ENCODE measurements around the gene UBASH3A.

The UBASH3A gene

DNA sequence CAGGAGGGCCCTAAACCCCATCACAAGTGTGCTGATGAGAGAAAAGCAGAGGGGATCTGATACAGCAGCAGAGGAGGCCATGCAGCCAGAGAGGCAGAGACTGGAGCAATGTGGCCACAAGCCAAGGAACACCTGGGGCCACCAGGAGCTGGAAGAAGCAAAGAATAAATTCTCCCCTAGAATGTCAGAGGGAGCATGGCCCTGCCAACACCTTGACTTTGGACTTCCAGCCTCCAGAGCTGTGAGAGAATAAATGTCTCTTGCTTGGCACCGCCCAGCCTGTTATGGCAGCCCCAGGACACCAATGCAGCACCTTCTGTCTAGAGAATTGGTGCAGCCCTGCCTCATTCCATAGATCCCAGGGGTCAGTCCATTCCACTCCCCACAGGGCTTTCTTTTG, 25.3 kb downstream of the UBASH3A start:
- Histone ChIP-seq H3K36me3 (ENCODE audit: control insufficient read depth in 4 of 4, insufficient read depth in 4 of 4, low read length in 3 of 4) (no peaks in the 10 kb centered on the region), H3K4me1 (ENCODE audit: control extremely low read depth in 1 of 4, control insufficient read depth in 4 of 4, insufficient read depth in 4 of 4, low read length in 3 of 4) (peaks cover 20 to 31% (median 23%) of the 10 kb centered on the region in 4 experiments)
- POLR2A ChIA-PET = interaction anchor here (0.7 kb wide), 1 partner anchor 13 kb away, joined by 3 read pairs; no protein-coding TSS in a partner anchor

GRCh38 chr21:42429856-42430255, 26.2 kb downstream of the UBASH3A start:
- Histone ChIP-seq H3K9me3 (ENCODE audit: control extremely low read depth in 1 of 5, control insufficient read depth in 4 of 5, insufficient read depth in 2 of 5, low read depth in 1 of 5, low read length in 4 of 5) (peaks cover 0 to 11% (median 8%) of the 10 kb centered on the region in 5 experiments), H3K4me3 (ENCODE audit: control insufficient read depth in 1 of 7, extremely low read depth in 1 of 7, insufficient read depth in 4 of 7, low read depth in 2 of 7, low read length in 6 of 7) (no peak overlapping the region), H3K4me1 (ENCODE audit: control extremely low read depth in 1 of 4, control insufficient read depth in 4 of 4, insufficient read depth in 4 of 4, low read length in 3 of 4) (peaks cover 12 to 22% (median 15%) of the 10 kb centered on the region in 4 experiments), H3K36me3 (ENCODE audit: control insufficient read depth in 4 of 4, insufficient read depth in 4 of 4, low read length in 3 of 4) (no peaks in the 10 kb centered on the region), H3K27me3 (replicated peaks in 2 of 5; ENCODE audit: control insufficient read depth in 4 of 5, insufficient read depth in 5 of 5, low read length in 4 of 5) (peaks cover 0 to 18% (median 0%) of the 10 kb centered on the region in 5 experiments), H3K27ac (ENCODE audit: insufficient read depth in 1 of 2, low read depth in 1 of 2, low read length in 2 of 2, poor library complexity in 1 of 2, severe bottlenecking in 2 of 2) (no peak overlapping the region)
- no peak for DNase-seq
- ChIA-PET CTCF (interaction anchor here (0.9 to 1.6 kb wide), 4 partner anchors 16 to 160 kb away, joined by 3 read pairs; no protein-coding TSS in a partner anchor), POLR2A (interaction anchor here (0.7 kb wide), 1 partner anchor 12 kb away, joined by 3 read pairs; no protein-coding TSS in a partner anchor)
- 80% methylated on average over 9 of the region's 9 CpGs for WGBS (ENCODE audit: insufficient coverage)

More for the DNA sequence above, 25.3 kb downstream of the UBASH3A start:
- 100% methylated on average over 1 of the region's 1 CpG for WGBS (ENCODE audit: insufficient coverage)
- DNase-seq = no peak
- Histone ChIP-seq H3K27me3 (replicated peaks in 2 of 5; ENCODE audit: control insufficient read depth in 4 of 5, insufficient read depth in 5 of 5, low read length in 4 of 5) (peaks cover 0 to 18% (median 0%) of the 10 kb centered on the region in 5 experiments), H3K4me3 (ENCODE audit: control insufficient read depth in 1 of 7, extremely low read depth in 1 of 7, insufficient read depth in 4 of 7, low read depth in 2 of 7, low read length in 6 of 7) (no peak overlapping the region), H3K27ac (ENCODE audit: insufficient read depth in 1 of 2, low read depth in 1 of 2, low read length in 2 of 2, poor library complexity in 1 of 2, severe bottlenecking in 2 of 2) (no peak overlapping the region), H3K9me3 (ENCODE audit: control extremely low read depth in 1 of 5, control insufficient read depth in 4 of 5, insufficient read depth in 2 of 5, low read depth in 1 of 5, low read length in 4 of 5) (peaks cover 0 to 11% (median 8%) of the 10 kb centered on the region in 5 experiments)
- CTCF ChIA-PET = interaction anchor here (0.7 to 3.1 kb wide), 5 partner anchors 17 to 159 kb away, joined by 3 to 11 read pairs (median 3); no protein-coding TSS in a partner anchor

DNA sequence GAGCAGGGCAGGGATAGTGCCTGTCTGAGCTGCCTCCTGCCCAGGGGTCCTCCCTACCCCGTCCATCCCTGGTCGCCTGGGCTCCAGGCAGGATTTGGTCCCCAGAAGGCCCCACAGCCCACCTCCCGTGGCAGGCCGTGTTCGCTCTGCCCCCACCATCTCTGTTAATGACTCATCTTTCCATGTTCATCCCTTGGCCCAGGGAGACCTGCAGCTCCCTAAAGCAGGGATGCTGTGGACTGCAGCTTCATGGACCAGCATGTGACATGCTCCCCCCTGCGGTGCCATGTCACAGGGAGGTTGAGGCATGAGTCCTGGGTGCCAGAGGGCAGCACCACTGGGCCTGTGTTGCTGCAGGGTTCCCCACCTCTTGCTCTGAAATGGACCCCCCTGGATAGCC, 26.8 kb downstream of the UBASH3A start:
- no peak for DNase-seq
- Histone ChIP-seq H3K4me1 (ENCODE audit: control extremely low read depth in 1 of 4, control insufficient read depth in 4 of 4, insufficient read depth in 4 of 4, low read length in 3 of 4) (peaks cover 6 to 16% (median 9%) of the 10 kb centered on the region in 4 experiments), H3K27me3 (replicated peaks in 2 of 5; ENCODE audit: control insufficient read depth in 4 of 5, insufficient read depth in 5 of 5, low read length in 4 of 5) (peaks cover 0 to 18% (median 0%) of the 10 kb centered on the region in 5 experiments), H3K27ac (ENCODE audit: insufficient read depth in 1 of 2, low read depth in 1 of 2, low read length in 2 of 2, poor library complexity in 1 of 2, severe bottlenecking in 2 of 2) (no peak overlapping the region), H3K36me3 (ENCODE audit: control insufficient read depth in 4 of 4, insufficient read depth in 4 of 4, low read length in 3 of 4) (no peaks in the 10 kb centered on the region), H3K4me3 (ENCODE audit: control insufficient read depth in 1 of 7, extremely low read depth in 1 of 7, insufficient read depth in 4 of 7, low read depth in 2 of 7, low read length in 6 of 7) (no peak overlapping the region), H3K9me3 (ENCODE audit: control extremely low read depth in 1 of 5, control insufficient read depth in 4 of 5, insufficient read depth in 2 of 5, low read depth in 1 of 5, low read length in 4 of 5) (peaks cover 0 to 11% (median 8%) of the 10 kb centered on the region in 5 experiments)
- 99% methylated on average over 6 of the region's 6 CpGs for WGBS (ENCODE audit: insufficient coverage)
- CTCF ChIA-PET = interaction anchor here (1.4 to 1.6 kb wide), 2 partner anchors 16 to 18 kb away, joined by 3 read pairs; no protein-coding TSS in a partner anchor
- POLR2A ChIA-PET = no interaction called here

DNA sequence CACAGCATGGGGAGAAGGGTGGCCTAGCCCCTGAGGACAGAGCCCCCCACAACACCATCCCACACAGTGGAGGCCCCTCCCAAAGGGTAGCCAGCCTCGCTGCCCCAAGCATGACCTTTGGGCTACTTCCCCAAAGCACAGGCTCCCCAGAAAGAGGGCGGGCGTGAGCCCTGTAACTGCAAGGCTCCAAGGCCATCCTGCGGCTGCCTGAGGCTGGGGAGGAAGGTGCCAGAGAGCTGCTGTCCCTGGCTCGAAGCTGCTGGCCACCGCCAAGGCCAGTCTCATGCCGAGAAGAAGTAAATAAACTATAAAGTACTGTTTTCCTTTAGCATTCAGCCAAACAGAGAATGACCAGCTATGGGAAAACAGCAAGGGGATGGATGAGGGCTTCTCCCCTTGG, 27.5 kb downstream of the UBASH3A start:
- Histone ChIP-seq H3K36me3 (ENCODE audit: control insufficient read depth in 4 of 4, insufficient read depth in 4 of 4, low read length in 3 of 4) (no peaks in the 10 kb centered on the region), H3K9me3 (ENCODE audit: control extremely low read depth in 1 of 5, control insufficient read depth in 4 of 5, insufficient read depth in 2 of 5, low read depth in 1 of 5, low read length in 4 of 5) (peaks cover 0 to 11% (median 8%) of the 10 kb centered on the region in 5 experiments), H3K4me1 (ENCODE audit: control extremely low read depth in 1 of 4, control insufficient read depth in 4 of 4, insufficient read depth in 4 of 4, low read length in 3 of 4) (peaks cover 0 to 9% (median 3%) of the 10 kb centered on the region in 4 experiments), H3K27ac (ENCODE audit: insufficient read depth in 1 of 2, low read depth in 1 of 2, low read length in 2 of 2, poor library complexity in 1 of 2, severe bottlenecking in 2 of 2) (no peak overlapping the region), H3K4me3 (ENCODE audit: control insufficient read depth in 1 of 7, extremely low read depth in 1 of 7, insufficient read depth in 4 of 7, low read depth in 2 of 7, low read length in 6 of 7) (no peak overlapping the region), H3K27me3 (replicated peaks in 2 of 5; ENCODE audit: control insufficient read depth in 4 of 5, insufficient read depth in 5 of 5, low read length in 4 of 5) (peaks cover 0 to 18% (median 0%) of the 10 kb centered on the region in 5 experiments)
- CTCF ChIA-PET = interaction anchor here (1.6 to 1.7 kb wide), 2 partner anchors 11 to 17 kb away, joined by 3 to 5 read pairs; no protein-coding TSS in a partner anchor
- POLR2A ChIA-PET = no interaction called here
- 93% methylated on average over 2 of the region's 7 CpGs for WGBS (ENCODE audit: insufficient coverage)
- DNase-seq = no peak

- DNase-seq = no peak
- ChIA-PET POLR2A (no interaction called here), CTCF (interaction anchor here (0.9 to 1.7 kb wide), 2 partner anchors 10 to 12 kb away, joined by 3 to 5 read pairs; no protein-coding TSS in a partner anchor)
- Histone ChIP-seq H3K4me1 (ENCODE audit: control extremely low read depth in 1 of 4, control insufficient read depth in 4 of 4, insufficient read depth in 4 of 4, low read length in 3 of 4) (no peaks in the 10 kb centered on the region), H3K27me3 (replicated peaks in 2 of 5; ENCODE audit: control insufficient read depth in 4 of 5, insufficient read depth in 5 of 5, low read length in 4 of 5) (peaks cover 0 to 10% (median 0%) of the 10 kb centered on the region in 5 experiments), H3K9me3 (ENCODE audit: control extremely low read depth in 1 of 5, control insufficient read depth in 4 of 5, insufficient read depth in 2 of 5, low read depth in 1 of 5, low read length in 4 of 5) (peaks cover 0 to 13% (median 10%) of the 10 kb centered on the region in 5 experiments), H3K36me3 (ENCODE audit: control insufficient read depth in 4 of 4, insufficient read depth in 4 of 4, low read length in 3 of 4) (no peaks in the 10 kb centered on the region), H3K4me3 (ENCODE audit: control insufficient read depth in 1 of 7, extremely low read depth in 1 of 7, insufficient read depth in 4 of 7, low read depth in 2 of 7, low read length in 6 of 7) (no peak overlapping the region), H3K27ac (ENCODE audit: insufficient read depth in 1 of 2, low read depth in 1 of 2, low read length in 2 of 2, poor library complexity in 1 of 2, severe bottlenecking in 2 of 2) (no peak overlapping the region)
- no CpG with 5 or more reads among the region's 1 CpG for WGBS (ENCODE audit: insufficient coverage)
Observed at GRCh38 chr21:42432695-42433094, 29.0 kb downstream of the UBASH3A start.

GRCh38 chr21:42433946-42434551, 30.3 kb downstream of the UBASH3A start:
- DNase-seq = no peak
- WGBS (ENCODE audit: insufficient coverage) = 90% methylated on average over 7 of the region's 10 CpGs

DNA sequence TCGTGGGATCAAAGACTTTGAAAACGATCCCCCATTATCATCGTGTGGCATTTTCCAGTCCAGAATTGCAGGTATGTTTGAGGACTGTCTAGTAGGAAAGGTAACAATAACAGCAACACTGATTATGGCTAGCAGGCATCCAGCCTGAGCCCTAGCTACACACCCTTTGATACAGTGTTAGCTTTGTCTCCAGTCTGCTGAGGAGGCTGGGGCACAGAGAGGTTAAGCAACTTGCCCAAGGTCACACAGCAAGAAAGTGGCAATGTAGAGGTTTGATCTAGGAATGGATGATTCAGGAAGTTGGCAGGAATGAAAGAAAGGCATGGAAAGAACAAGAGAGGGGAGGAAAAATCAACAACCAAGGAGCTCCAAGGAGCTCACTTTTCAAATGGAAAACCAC, 31.2 kb downstream of the UBASH3A start:
- Histone ChIP-seq H3K9me3 (ENCODE audit: control extremely low read depth in 1 of 5, control insufficient read depth in 4 of 5, insufficient read depth in 2 of 5, low read depth in 1 of 5, low read length in 4 of 5) (peaks cover 0 to 13% (median 10%) of the 10 kb centered on the region in 5 experiments), H3K36me3 (ENCODE audit: control insufficient read depth in 4 of 4, insufficient read depth in 4 of 4, low read length in 3 of 4) (no peaks in the 10 kb centered on the region), H3K4me1 (ENCODE audit: control extremely low read depth in 1 of 4, control insufficient read depth in 4 of 4, insufficient read depth in 4 of 4, low read length in 3 of 4) (no peaks in the 10 kb centered on the region), H3K27me3 (replicated peaks in 2 of 5; ENCODE audit: control insufficient read depth in 4 of 5, insufficient read depth in 5 of 5, low read length in 4 of 5) (peaks cover 0 to 2% (median 0%) of the 10 kb centered on the region in 5 experiments), H3K27ac (ENCODE audit: insufficient read depth in 1 of 2, low read depth in 1 of 2, low read length in 2 of 2, poor library complexity in 1 of 2, severe bottlenecking in 2 of 2) (no peak overlapping the region), H3K4me3 (ENCODE audit: control insufficient read depth in 1 of 7, extremely low read depth in 1 of 7, insufficient read depth in 4 of 7, low read depth in 2 of 7, low read length in 6 of 7) (no peak overlapping the region)
- 94% methylated on average over 3 of the region's 3 CpGs for WGBS (ENCODE audit: insufficient coverage)
- CTCF ChIA-PET = no interaction called here
- POLR2A ChIA-PET = no interaction called here
- DNase-seq = no peak

More at GRCh38 chr21:42433946-42434551, 30.3 kb downstream of the UBASH3A start:
- H3K4me3 ChIP-seq (ENCODE audit: control insufficient read depth in 1 of 7, extremely low read depth in 1 of 7, insufficient read depth in 4 of 7, low read depth in 2 of 7, low read length in 6 of 7) = no peak overlapping the region
- CTCF ChIA-PET = no interaction called here
- POLR2A ChIA-PET = no interaction called here
- peaks cover 0 to 2% (median 0%) of the 10 kb centered on the region in 5 experiments for H3K27me3 ChIP-seq (replicated peaks in 2 of 5; ENCODE audit: control insufficient read depth in 4 of 5, insufficient read depth in 5 of 5, low read length in 4 of 5)
- H3K36me3 ChIP-seq (ENCODE audit: control insufficient read depth in 4 of 4, insufficient read depth in 4 of 4, low read length in 3 of 4) = no peaks in the 10 kb centered on the region
- H3K4me1 ChIP-seq (ENCODE audit: control extremely low read depth in 1 of 4, control insufficient read depth in 4 of 4, insufficient read depth in 4 of 4, low read length in 3 of 4) = no peaks in the 10 kb centered on the region
- H3K27ac ChIP-seq (ENCODE audit: insufficient read depth in 1 of 2, low read depth in 1 of 2, low read length in 2 of 2, poor library complexity in 1 of 2, severe bottlenecking in 2 of 2) = no peak overlapping the region
- peaks cover 0 to 13% (median 10%) of the 10 kb centered on the region in 5 experiments for H3K9me3 ChIP-seq (ENCODE audit: control extremely low read depth in 1 of 5, control insufficient read depth in 4 of 5, insufficient read depth in 2 of 5, low read depth in 1 of 5, low read length in 4 of 5)

All from common myeloid progenitor, CD34-positive (primary cell).